GM19324 (cell line): Measurements from ENCODE around the gene LSM4.

Source experiments
- ATAC-seq: cut with Tn5 transposase; IDR thresholded peaks from one replicate; pipeline ENCODE4 v1.9.1; 2021; ENCODE audit warnings: mild to moderate bottlenecking, moderate library complexity; ENCODE audit not compliant: unreplicated experiment, low FRiP score

Gene LSM4

GRCh38 chr19:18313398-18313797 lies 9.5 kb downstream of the LSM4 start:
- no peak for ATAC-seq

- ATAC-seq = no peak
Observed at GRCh38 chr19:18312092-18312534, 10.8 kb downstream of the LSM4 start.

DNA sequence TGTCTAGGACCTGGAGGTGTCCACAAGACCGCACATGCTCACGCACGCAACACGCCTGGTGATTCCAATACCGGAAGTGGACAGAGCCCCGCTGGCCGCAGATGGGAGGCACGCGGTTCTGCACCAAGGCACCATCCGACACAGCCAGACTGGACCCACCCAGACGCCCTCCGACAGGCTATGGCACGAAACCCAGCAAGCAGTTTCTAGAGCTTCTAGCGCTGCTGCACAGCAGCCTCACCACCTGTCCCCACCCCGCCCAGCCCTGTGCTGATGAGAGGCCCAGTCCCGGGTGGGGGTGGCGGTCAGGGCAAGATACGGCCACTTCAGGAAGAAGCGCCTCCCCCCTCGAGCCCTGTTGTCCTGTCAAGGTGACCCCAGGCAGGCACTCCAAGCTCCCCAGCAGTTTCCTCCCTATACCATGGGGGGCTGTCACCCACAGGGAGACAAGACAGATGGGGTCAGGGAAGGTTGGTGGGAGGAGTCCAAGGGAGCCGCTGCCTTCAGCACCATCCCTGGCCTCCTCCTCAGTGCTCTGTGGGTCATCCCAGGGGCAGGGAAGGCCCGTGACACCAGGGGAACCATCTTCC lies 11.3 kb downstream of the LSM4 start:
- ATAC-seq = no peak

GRCh38 chr19:18310966-18311365 lies 11.9 kb downstream of the LSM4 start:
- ATAC-seq = no peak

- ATAC-seq = no peak
Observed at GRCh38 chr19:18310118-18310909, 12.6 kb downstream of the LSM4 start.

DNA sequence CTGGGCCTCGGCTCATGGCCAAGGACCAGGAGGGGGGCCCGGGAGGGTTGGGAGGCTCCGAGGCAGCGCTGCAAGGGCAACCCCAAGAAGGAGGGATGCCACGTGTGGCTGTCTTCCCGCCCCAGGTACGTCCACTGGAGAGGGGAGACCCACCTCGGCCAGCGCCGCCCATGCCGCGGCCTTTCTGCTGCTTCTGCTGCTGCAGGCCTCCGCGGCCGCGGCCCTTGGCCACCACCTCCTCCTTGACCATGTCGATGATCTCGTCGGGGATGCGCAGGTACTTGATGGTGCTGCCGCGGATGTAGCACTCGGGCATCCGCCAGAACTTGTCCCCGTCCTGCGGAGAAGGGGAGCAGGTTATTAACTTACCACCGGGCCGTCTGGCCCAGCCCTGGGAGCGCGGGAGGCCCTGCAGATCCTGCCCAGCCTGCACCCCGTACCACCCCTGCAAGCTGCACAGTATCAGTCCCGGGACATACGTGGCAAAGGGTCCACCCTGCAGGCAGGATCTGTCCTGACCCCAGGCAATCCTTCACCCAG lies 13.3 kb downstream of the LSM4 start:
- ATAC-seq = no peak

DNA sequence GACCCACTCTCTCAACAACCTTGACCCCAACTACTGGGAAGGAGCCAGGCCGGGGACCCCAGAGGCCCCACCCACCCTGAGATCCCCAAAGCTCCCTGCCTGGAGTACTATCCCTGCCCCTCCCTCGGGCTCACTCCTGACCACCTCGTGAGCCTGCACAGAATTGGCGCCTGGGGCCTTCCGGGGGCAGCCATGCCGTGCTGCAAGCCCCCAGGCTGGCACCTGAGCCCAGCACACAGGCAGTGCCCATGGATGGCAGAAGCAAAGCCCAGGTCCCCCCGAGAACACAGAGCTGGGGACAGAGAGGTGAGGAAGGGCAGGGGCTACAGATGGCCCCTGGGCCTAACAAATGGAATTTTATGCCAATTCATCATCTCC lies 13.9 kb downstream of the LSM4 start:
- no peak for ATAC-seq

GRCh38 chr19:18308051-18308947 lies 14.6 kb downstream of the LSM4 start:
- ATAC-seq = no peak

GRCh38 chr19:18307271-18307681 lies 15.6 kb downstream of the LSM4 start:
- ATAC-seq = no peak

- no peak for ATAC-seq
Observed at GRCh38 chr19:18306888-18307260, 16.0 kb downstream of the LSM4 start.

DNA sequence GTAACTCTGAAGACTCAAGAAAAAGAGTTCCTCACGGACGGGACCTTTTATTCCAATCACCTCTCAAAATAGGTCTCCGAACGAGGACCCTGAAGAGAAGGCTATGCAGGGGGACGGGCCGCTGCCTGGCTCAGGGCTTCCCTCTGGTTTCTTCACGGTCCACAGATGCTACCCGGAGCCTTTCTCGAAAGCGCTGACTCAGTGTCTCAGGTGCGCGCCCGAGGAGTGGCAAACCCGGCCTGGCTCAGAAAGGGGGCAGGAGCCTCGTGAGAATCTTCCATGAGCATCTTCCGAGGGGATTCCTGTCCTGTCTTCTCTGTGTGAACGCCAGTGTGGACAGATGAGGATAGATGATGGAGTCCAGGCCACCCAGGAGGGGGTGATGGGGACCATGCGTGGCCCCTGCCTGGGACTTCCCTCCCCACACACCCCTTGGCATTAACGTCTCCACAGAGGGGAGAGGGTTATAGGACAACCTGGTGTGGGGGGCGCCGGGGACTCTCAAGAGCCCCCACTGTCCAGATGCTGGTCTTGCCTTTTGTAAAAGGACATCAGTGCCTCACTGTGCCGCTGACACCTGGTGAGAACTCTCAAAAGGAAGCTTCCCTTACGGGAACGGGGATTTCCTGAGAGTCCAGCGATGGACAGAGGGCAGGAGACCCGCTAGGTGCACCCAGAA lies 16.5 kb downstream of the LSM4 start:
- no peak for ATAC-seq

- ATAC-seq = no peak
Observed at GRCh38 chr19:18304458-18305310, 18.2 kb downstream of the LSM4 start.

- ATAC-seq = no peak
Observed at GRCh38 chr19:18304208-18304457, 18.7 kb downstream of the LSM4 start.

DNA sequence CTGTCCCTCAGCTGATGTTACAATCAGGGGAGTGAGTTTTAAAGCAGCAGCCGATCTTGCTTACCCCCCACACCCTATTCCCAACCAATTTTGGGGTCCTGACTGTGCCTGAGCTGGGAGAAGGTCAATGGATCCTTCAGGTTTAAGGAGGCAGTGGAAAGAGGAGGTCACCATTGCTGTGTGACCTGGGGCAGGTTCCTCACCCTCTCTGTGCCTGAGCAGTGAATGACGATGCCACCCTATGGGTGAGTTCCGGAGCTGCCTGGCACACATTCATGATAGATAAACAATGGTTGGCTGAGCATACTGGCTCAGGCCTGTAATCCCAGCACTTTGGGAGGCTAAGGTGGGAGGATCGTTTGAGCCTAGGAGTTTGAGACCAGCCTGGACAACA lies 21.2 kb downstream of the LSM4 start:
- ATAC-seq = no peak

DNA sequence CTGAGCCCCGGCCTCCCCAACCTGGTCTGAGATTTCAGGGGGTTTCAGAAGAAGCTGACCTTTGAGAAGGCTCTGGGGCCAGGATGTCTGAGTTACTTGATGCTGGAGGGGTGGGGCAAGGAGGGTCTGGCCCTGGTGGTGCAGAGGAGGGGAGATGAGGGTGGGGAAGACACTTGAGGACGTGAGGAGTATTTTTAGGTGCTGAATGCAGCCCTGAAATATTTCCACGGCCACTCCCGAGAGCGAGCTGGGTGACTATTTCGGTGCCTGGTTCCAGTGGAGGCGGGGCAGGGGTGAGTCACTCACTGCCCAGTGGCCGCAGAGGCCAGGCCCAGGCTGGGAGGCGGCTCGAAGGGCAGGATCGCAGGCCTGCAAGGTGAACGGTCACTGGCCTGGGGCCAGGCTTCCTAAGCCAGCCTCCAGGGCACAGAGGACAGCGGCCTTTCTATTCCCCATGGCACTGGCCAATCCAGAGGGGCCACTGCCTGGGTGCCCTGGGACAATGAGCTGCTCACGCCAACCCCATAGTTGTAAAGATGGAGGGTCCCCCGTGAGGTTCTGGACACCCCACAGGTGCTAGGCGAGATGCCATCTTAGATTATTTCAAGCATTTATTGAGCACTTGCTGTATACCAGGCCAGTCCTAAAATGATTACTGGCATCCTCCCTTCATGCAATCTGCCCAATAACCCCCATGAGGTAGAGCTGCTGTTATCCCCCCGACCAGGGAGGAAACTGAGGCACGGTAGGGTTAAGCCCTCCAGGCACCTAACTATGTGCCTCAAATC lies 21.8 kb downstream of the LSM4 start:
- no peak for ATAC-seq

- no peak for ATAC-seq
Observed at GRCh38 chr19:18299654-18300053, 23.2 kb downstream of the LSM4 start.

GRCh38 chr19:18298601-18299000 lies 24.3 kb downstream of the LSM4 start:
- no peak for ATAC-seq

DNA sequence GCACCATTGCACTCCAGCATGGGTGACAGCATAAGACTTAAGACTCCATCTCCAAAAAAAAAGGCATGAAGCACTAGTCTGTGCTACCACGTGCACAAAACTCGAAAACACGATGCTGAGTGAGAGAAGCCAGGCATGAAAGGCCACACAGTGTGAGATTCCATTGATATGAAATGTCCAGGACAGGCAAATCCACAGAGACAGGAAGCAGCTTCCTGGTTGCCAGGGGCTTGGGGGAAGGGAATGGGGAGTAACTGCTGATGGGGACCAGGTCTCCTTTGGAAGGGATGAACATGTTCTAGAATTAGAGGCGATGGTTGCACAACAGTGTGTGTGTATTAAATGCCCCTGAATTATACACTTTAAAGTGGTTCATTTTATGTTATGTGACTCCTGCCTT lies 25.6 kb downstream of the LSM4 start:
- ATAC-seq = no peak

GRCh38 chr19:18295034-18295451 lies 27.8 kb downstream of the LSM4 start:
- ATAC-seq = no peak
